ENCODE data around the gene ABI3BP.
A peak's percentile ranks its signal among the peaks of the same experiment; 100 is the strongest.

Gene ABI3BP

GRCh38 chr3:100708989-100709841 is 284.0 kb downstream of the ABI3BP start, which contains the start of gene TFG:
TFG (plus strand) TSS chr3:100709494; CDS start chr3:100713686, 4,192 bp downstream.
- H3K4me3 ChIP-seq (ENCODE audit: low read depth, low read length): peak within 1 kb of the TSS; percentile 93
- peak; percentile 97 for DNase-seq (ENCODE audit: low read depth)
- TF ChIP-seq, protein P1, sequence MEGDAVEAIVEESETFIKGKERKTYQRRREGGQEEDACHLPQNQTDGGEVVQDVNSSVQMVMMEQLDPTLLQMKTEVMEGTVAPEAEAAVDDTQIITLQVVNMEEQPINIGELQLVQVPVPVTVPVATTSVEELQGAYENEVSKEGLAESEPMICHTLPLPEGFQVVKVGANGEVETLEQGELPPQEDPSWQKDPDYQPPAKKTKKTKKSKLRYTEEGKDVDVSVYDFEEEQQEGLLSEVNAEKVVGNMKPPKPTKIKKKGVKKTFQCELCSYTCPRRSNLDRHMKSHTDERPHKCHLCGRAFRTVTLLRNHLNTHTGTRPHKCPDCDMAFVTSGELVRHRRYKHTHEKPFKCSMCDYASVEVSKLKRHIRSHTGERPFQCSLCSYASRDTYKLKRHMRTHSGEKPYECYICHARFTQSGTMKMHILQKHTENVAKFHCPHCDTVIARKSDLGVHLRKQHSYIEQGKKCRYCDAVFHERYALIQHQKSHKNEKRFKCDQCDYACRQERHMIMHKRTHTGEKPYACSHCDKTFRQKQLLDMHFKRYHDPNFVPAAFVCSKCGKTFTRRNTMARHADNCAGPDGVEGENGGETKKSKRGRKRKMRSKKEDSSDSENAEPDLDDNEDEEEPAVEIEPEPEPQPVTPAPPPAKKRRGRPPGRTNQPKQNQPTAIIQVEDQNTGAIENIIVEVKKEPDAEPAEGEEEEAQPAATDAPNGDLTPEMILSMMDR (IDR thresholded peaks at IDR 0.05; ENCODE audit: low read depth, low read length): no peak
- TF ChIP-seq POLR2A (IDR thresholded peaks at IDR 0.05; ENCODE audit: extremely low read depth, insufficient read length): peak; percentile 55
- TF ChIP-seq, protein P2, sequence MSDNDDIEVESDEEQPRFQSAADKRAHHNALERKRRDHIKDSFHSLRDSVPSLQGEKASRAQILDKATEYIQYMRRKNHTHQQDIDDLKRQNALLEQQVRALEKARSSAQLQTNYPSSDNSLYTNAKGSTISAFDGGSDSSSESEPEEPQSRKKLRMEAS (IDR thresholded peaks at IDR 0.05; ENCODE audit: low read depth, low read length): peak; percentile 72
- TF ChIP-seq MYC (IDR thresholded peaks at IDR 0.05; ENCODE audit: low read depth, low read length): peak; percentile 41

DNA sequence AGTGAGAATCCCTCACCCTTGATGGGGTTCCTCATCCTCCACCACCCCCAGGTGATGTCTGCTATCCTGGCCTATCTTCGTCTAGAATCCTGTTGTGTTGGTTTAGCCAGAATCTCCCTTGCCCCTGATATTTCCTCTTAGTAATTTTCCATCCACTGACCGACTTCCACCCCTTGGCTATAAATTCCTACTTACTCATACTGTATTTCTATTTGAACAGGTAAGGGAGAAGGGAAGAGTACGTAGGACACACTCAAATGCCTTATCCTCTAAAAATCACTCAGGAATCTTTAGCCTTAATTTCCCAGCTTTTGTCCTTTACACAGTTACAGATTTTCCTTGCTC is 284.6 kb downstream of the ABI3BP start:
- DNase-seq (ENCODE audit: low read depth): no peak
- no peak for TF ChIP-seq POLR2A (IDR thresholded peaks at IDR 0.05; ENCODE audit: extremely low read depth, insufficient read length)
- H3K4me3 ChIP-seq (ENCODE audit: low read depth, low read length): peak overlapping the region; percentile 54

GRCh38 chr3:100706365-100706764 is 286.9 kb downstream of the ABI3BP start:
- H3K4me3 ChIP-seq (ENCODE audit: low read depth, low read length): no peak overlapping the region
- TF ChIP-seq POLR2A (IDR thresholded peaks at IDR 0.05; ENCODE audit: extremely low read depth, insufficient read length): no peak
- TF ChIP-seq, protein P1 (IDR thresholded peaks at IDR 0.05; ENCODE audit: low read depth, low read length): no peak
- TF ChIP-seq, protein P2 (IDR thresholded peaks at IDR 0.05; ENCODE audit: low read depth, low read length): no peak
- no peak for DNase-seq (ENCODE audit: low read depth)

GRCh38 chr3:100703865-100704264 is 289.4 kb downstream of the ABI3BP start:
- no peak for TF ChIP-seq POLR2A (IDR thresholded peaks at IDR 0.05; ENCODE audit: extremely low read depth, insufficient read length)
- TF ChIP-seq, protein P2 (IDR thresholded peaks at IDR 0.05; ENCODE audit: low read depth, low read length): no peak
- TF ChIP-seq, protein P1 (IDR thresholded peaks at IDR 0.05; ENCODE audit: low read depth, low read length): no peak
- no peak for TF ChIP-seq MYC (IDR thresholded peaks at IDR 0.05; ENCODE audit: low read depth, low read length)
- H3K4me3 ChIP-seq (ENCODE audit: low read depth, low read length): no peak overlapping the region
- DNase-seq (ENCODE audit: low read depth): no peak

- H3K4me3 ChIP-seq (ENCODE audit: low read depth, low read length): no peak overlapping the region
- no peak for DNase-seq (ENCODE audit: low read depth)
- no peak for TF ChIP-seq MYC (IDR thresholded peaks at IDR 0.05; ENCODE audit: low read depth, low read length)
- TF ChIP-seq, protein P1 (IDR thresholded peaks at IDR 0.05; ENCODE audit: low read depth, low read length): no peak
- no peak for TF ChIP-seq POLR2A (IDR thresholded peaks at IDR 0.05; ENCODE audit: extremely low read depth, insufficient read length)
- TF ChIP-seq, protein P2 (IDR thresholded peaks at IDR 0.05; ENCODE audit: low read depth, low read length): no peak
Measured at GRCh38 chr3:100702980-100703345, 290.3 kb downstream of the ABI3BP start.

DNA sequence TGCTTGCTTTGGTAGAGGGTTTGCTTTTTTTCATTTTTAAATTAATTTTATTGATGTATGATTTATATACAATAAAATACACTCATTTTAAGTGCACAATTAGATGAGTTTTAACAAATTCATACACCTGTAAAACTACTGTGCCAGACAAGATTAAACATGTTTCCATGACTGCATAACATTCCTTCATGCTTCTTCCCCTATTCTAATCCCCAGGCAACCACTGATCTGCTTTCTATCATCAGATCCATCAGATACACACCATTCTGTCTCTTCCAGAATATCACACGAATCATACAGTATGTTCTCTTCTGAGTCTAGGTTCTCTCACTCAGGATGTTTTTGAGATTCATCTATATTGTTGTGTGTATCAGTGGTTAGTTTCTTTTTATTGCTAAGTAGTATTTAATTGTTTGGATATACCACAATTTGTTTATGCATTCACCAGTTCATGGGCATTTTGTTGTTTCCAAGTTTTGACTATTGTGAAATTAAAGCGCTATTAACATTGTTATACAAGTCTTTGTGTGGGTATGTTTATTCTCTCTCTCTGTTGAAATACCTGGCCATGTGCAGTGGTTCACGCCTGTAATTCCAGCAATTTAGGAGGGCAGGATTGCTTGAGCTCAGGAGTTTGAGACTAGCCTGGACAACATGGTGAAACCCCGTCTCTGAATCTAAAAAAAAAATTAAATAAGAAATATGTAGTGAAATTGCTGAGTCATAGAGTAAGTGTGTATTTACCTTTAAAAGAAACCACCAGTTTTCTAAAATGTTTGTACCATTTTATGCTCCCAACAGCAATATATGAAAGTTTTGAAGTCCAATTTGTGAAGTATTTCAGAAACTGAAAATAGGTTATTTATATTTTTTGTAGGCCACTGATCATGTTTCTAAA is 290.9 kb downstream of the ABI3BP start:
- TF ChIP-seq, protein P2 (IDR thresholded peaks at IDR 0.05; ENCODE audit: low read depth, low read length): no peak
- TF ChIP-seq, protein P1 (IDR thresholded peaks at IDR 0.05; ENCODE audit: low read depth, low read length): no peak
- no peak for TF ChIP-seq POLR2A (IDR thresholded peaks at IDR 0.05; ENCODE audit: extremely low read depth, insufficient read length)
- no peak for TF ChIP-seq MYC (IDR thresholded peaks at IDR 0.05; ENCODE audit: low read depth, low read length)
- no peak overlapping the region for H3K4me3 ChIP-seq (ENCODE audit: low read depth, low read length)
- DNase-seq (ENCODE audit: low read depth): no peak

All from NB4 (cell line).